WTC11 (cell line): ENCODE results near the gene TSPAN4. TPM values are rescaled to one million over a fixed set of nuclear protein-coding genes. Genes with fewer than 3 reads are reported as not detected.

ENCODE experiments used
- ATAC-seq: fragments of 200-7000 bp; cut with Tn5 transposase; 2 replicates; pipeline ENCODE4 v1.10.0; 2021; ENCODE audit warnings: mild to moderate bottlenecking, moderate library complexity
- CTCF ChIA-PET: fragments of 300-600 bp; sonication (Branson Sonifier 250); formaldehyde crosslinking; loops from one replicate; lab custom pipeline; 2021; ENCODE audit warnings: antibody characterized with exemption; lab: Charles Lee
- POLR2A ChIA-PET: fragments of 350-600 bp; sonication (Branson Sonifier 250); formaldehyde crosslinking; loops from one replicate; lab custom pipeline; 2021; ENCODE audit warnings: antibody characterized with exemption; lab: Charles Lee
- DNase-seq: peaks from one replicate; pipeline ENCODE4 v3.0.0; 2021; ENCODE audit warnings: low spot score
- H3K27ac Mint-ChIP-seq: 2 replicates; pipeline ENCODE4 v1.8.0; 2021; ENCODE audit warnings: mixed read lengths
- H3K27me3 Mint-ChIP-seq: 2 replicates; pipeline ENCODE4 v1.8.0; 2021; ENCODE audit warnings: low read depth, mild to moderate bottlenecking, moderate library complexity, mixed read lengths
- H3K36me3 Mint-ChIP-seq: 2 replicates; pipeline ENCODE4 v1.8.0; 2021; ENCODE audit warnings: mixed read lengths
- H3K4me1 Mint-ChIP-seq: 2 replicates; pipeline ENCODE4 v1.8.0; 2022; ENCODE audit warnings: mixed read lengths
- H3K4me3 Mint-ChIP-seq: 2 replicates; pipeline ENCODE4 v1.8.0; 2021; ENCODE audit warnings: mild to moderate bottlenecking, moderate library complexity, mixed read lengths
- H3K9me3 Mint-ChIP-seq: 2 replicates; pipeline ENCODE4 v1.8.0; 2021; ENCODE audit warnings: mixed read lengths
- ATF1 ChIP-seq: sonication (generic); formaldehyde crosslinking; IDR thresholded peaks from 2 replicates; pipeline ENCODE4 v1.8.1; 2023; ENCODE audit warnings: mild to moderate bottlenecking, moderate library complexity, missing genetic modification reagents
- ATF6 ChIP-seq: sonication (generic); formaldehyde crosslinking; IDR thresholded peaks from 2 replicates; pipeline ENCODE4 v1.8.1; 2023; ENCODE audit warnings: mild to moderate bottlenecking, missing genetic modification reagents
- CDX4 ChIP-seq: fragments of 250-450 bp; sonication (Bioruptor Pico); IDR thresholded peaks from 2 replicates; pipeline ENCODE4 v1.9.0; 2021; ENCODE audit warnings: moderate library complexity, mild to moderate bottlenecking, inconsistent platforms, borderline replicate concordance
- CTCF ChIP-seq: fragments of 200-600 bp; IDR thresholded peaks from 2 replicates; pipeline ENCODE4 v1.8.0; 2022; ENCODE audit warnings: antibody characterized with exemption
- E2F4 ChIP-seq: sonication (generic); formaldehyde crosslinking; IDR thresholded peaks from 2 replicates; pipeline ENCODE4 v1.8.1; 2022; ENCODE audit warnings: low read depth, mild to moderate bottlenecking, moderate library complexity, missing genetic modification reagents, borderline replicate concordance
- ERG ChIP-seq: fragments of 250-450 bp; sonication (Bioruptor Pico); IDR thresholded peaks from 2 replicates; pipeline ENCODE4 v1.8.0; 2021; ENCODE audit warnings: mild to moderate bottlenecking
- GTF2I ChIP-seq: fragments of 250-450 bp; sonication (Bioruptor Pico); conservative IDR thresholded peaks from 2 replicates; pipeline ENCODE4 v1.4.0; 2021; ENCODE audit warnings: mild to moderate bottlenecking
- JAZF1 ChIP-seq: fragments of 250-450 bp; sonication (Bioruptor Pico); IDR thresholded peaks from 2 replicates; pipeline ENCODE4 v1.9.0; 2021; ENCODE audit warnings: moderate library complexity, mild to moderate bottlenecking, inconsistent platforms
- KAT7 ChIP-seq: sonication (generic); formaldehyde crosslinking; IDR thresholded peaks from 2 replicates; pipeline ENCODE4 v1.8.1; 2023; ENCODE audit warnings: missing genetic modification reagents, mild to moderate bottlenecking, borderline replicate concordance
- NFATC4 ChIP-seq: fragments of 250-450 bp; sonication (Bioruptor Pico); IDR thresholded peaks from 2 replicates; pipeline ENCODE4 v1.9.0; 2021; ENCODE audit warnings: mild to moderate bottlenecking
- OVOL2 ChIP-seq: fragments of 250-450 bp; sonication (Bioruptor Pico); IDR thresholded peaks from 2 replicates; pipeline ENCODE4 v1.9.0; 2021; ENCODE audit warnings: mild to moderate bottlenecking, borderline replicate concordance
- RELA ChIP-seq: sonication (generic); formaldehyde crosslinking; IDR thresholded peaks from 2 replicates; pipeline ENCODE4 v1.8.1; 2022; ENCODE audit warnings: missing genetic modification reagents, mild to moderate bottlenecking, borderline replicate concordance
- RORB ChIP-seq: fragments of 250-450 bp; sonication (Bioruptor Pico); IDR thresholded peaks from 2 replicates; pipeline ENCODE4 v1.9.0; 2021; ENCODE audit warnings: mild to moderate bottlenecking
- SMAD3 ChIP-seq: sonication (generic); formaldehyde crosslinking; IDR thresholded peaks from 2 replicates; pipeline ENCODE4 v1.8.0; 2022; ENCODE audit warnings: missing genetic modification reagents, mild to moderate bottlenecking, borderline replicate concordance
- TCF7 ChIP-seq: sonication (generic); formaldehyde crosslinking; IDR thresholded peaks from 2 replicates; pipeline ENCODE4 v1.8.0; 2022; ENCODE audit warnings: mild to moderate bottlenecking, low read depth, missing genetic modification reagents, moderate library complexity
- total RNA-seq: library from RNA; stranded (reverse); gene quantifications from 3 replicates; pipeline ENCODE4 v1.2.3, GENCODE V29; 2021

Gene TSPAN4
- total RNA-seq, 1 experiment from 2014 or later, result 94.3 TPM

GRCh38 chr11:894575-895201 is 52.0 kb downstream of the TSPAN4 start:
- H3K27ac Mint-ChIP-seq, result peak overlapping the region; percentile 49; the same call in 1 of the 2 replicates
- DNase-seq, result peak; percentile 50
- no peaks in the 10 kb centered on the region for H3K4me1 Mint-ChIP-seq
- peaks cover 3% of the 10 kb centered on the region; the same call in 1 of the 2 replicates for H3K36me3 Mint-ChIP-seq
- ChIA-PET POLR2A (interaction anchor here (0.5 to 0.7 kb wide), 2 partner anchors 9 to 198 kb away, joined by 3 to 5 read pairs; no protein-coding TSS in a partner anchor), CTCF (interaction anchor here (0.5 to 2.0 kb wide), 11 partner anchors 26 to 446 kb away, joined by 3 to 10 read pairs (median 4); no protein-coding TSS in a partner anchor)
- peak; percentile 53 for ATAC-seq
- no peaks in the 10 kb centered on the region for H3K9me3 Mint-ChIP-seq
- TF ChIP-seq RELA (CRISPR knock-in tag) (0 out of 2 replicates have a peak, but pooled peaks have one; percentile 29), ERG (CRISPR knock-in tag) (no peak), CDX4 (CRISPR knock-in tag) (no peak), CTCF (0 out of 2 replicates have a peak, but pooled peaks have one; percentile 18)
- no peak overlapping the region for H3K4me3 Mint-ChIP-seq
- H3K27me3 Mint-ChIP-seq, result no peaks in the 10 kb centered on the region

GRCh38 chr11:895331-896110 is 52.9 kb downstream of the TSPAN4 start:
- Mint-ChIP-seq H3K36me3 (peaks cover 6% of the 10 kb centered on the region), H3K27me3 (no peaks in the 10 kb centered on the region), H3K9me3 (no peaks in the 10 kb centered on the region), H3K4me3 (no peak overlapping the region), H3K27ac (no peak overlapping the region), H3K4me1 (no peaks in the 10 kb centered on the region)
- ChIA-PET POLR2A (no interaction called here), CTCF (interaction anchor here (0.5 to 2.0 kb wide), 12 partner anchors 25 to 446 kb away, joined by 3 to 10 read pairs (median 3); no protein-coding TSS in a partner anchor)
- ATAC-seq, result no peak
- no peak for DNase-seq
- no peak for TF ChIP-seq TCF7 (CRISPR knock-in tag)
- no peak for TF ChIP-seq SMAD3
- TF ChIP-seq OVOL2, result no peak
- TF ChIP-seq ATF6 (CRISPR knock-in tag), result no peak
- no peak for TF ChIP-seq RORB (CRISPR knock-in tag)
- TF ChIP-seq ATF1 (CRISPR knock-in tag), result no peak
- no peak for TF ChIP-seq KAT7 (CRISPR knock-in tag)
- TF ChIP-seq GTF2I (CRISPR knock-in tag), result no peak
- no peak for TF ChIP-seq E2F4 (CRISPR knock-in tag)
- TF ChIP-seq JAZF1 (CRISPR knock-in tag), result no peak
- no peak for TF ChIP-seq NFATC4 (CRISPR knock-in tag)
